Measurements from ENCODE around the gene CDSN.

GRCh38 chr6:31142361-31142761, 22.1 kb upstream of the CDSN start:
- TF ChIP-seq HDAC6 (IDR thresholded peaks at IDR 0.05; ENCODE audit: low read depth, low read length) (no peak), CBX8 (IDR thresholded peaks at IDR 0.05; ENCODE audit: borderline replicate concordance, low read depth, low read length) (no peak), CTCF (IDR thresholded peaks at IDR 0.05; ENCODE audit: control extremely low read depth in 1 of 3, insufficient read depth in 1 of 3, low read depth in 1 of 3, low read length in 3 of 3) (no peak), CHD2 (IDR thresholded peaks at IDR 0.05; ENCODE audit: low read length) (no peak), ZNF274 (IDR thresholded peaks at IDR 0.05; ENCODE audit: borderline replicate concordance, extremely low read depth, low read length) (no peak), TAF1 (IDR thresholded peaks at IDR 0.05; ENCODE audit: low read depth, low read length) (no peak), NRF1 (IDR thresholded peaks at IDR 0.05; ENCODE audit: low read depth, low read length) (no peak), EZH2 (IDR thresholded peaks at IDR 0.05; ENCODE audit: low read depth, low read length, severe bottlenecking) (no peak), POLR2AphosphoS5 (IDR thresholded peaks at IDR 0.05; ENCODE audit: low read depth, low read length) (no peak), TEAD4 (IDR thresholded peaks at IDR 0.05; ENCODE audit: low read depth, low read length) (no peak), KDM5A (IDR thresholded peaks at IDR 0.05; ENCODE audit: low read length) (no peak), RAD21 (IDR thresholded peaks at IDR 0.05 in 1 of 2, conservative IDR thresholded peaks at IDR 0.05 in 1 of 2; ENCODE audit: low read depth in 2 of 2, low read length in 2 of 2) (no peak)
- TF ChIP-seq, protein P1, sequence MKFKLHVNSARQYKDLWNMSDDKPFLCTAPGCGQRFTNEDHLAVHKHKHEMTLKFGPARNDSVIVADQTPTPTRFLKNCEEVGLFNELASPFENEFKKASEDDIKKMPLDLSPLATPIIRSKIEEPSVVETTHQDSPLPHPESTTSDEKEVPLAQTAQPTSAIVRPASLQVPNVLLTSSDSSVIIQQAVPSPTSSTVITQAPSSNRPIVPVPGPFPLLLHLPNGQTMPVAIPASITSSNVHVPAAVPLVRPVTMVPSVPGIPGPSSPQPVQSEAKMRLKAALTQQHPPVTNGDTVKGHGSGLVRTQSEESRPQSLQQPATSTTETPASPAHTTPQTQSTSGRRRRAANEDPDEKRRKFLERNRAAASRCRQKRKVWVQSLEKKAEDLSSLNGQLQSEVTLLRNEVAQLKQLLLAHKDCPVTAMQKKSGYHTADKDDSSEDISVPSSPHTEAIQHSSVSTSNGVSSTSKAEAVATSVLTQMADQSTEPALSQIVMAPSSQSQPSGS (IDR thresholded peaks at IDR 0.05; ENCODE audit: low read length): no peak
- TF ChIP-seq, protein P2, sequence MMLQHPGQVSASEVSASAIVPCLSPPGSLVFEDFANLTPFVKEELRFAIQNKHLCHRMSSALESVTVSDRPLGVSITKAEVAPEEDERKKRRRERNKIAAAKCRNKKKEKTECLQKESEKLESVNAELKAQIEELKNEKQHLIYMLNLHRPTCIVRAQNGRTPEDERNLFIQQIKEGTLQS (IDR thresholded peaks at IDR 0.05; ENCODE audit: insufficient read depth, low read depth, low read length): no peak

All from H1 (cell line).